HepG2 (cell line): ENCODE measurements around the gene ETS1. TPM values are rescaled to one million over a fixed set of nuclear protein-coding genes. Genes with fewer than 3 reads are reported as not detected.

ENCODE experiments used
- ATAC-seq: fragments of 200-7000 bp; cut with Tn5 transposase; 3 replicates; pipeline ENCODE4 v1.9.1; 2020; ENCODE audit warnings: mild to moderate bottlenecking, moderate library complexity
- BruUV-seq: library from RNA; stranded (reverse); fragments of 400-500 nt; replicated peaks from 2 replicates; lab custom pipeline; 2021; lab: Mats Ljungman, UMichigan
- CTCF ChIA-PET: fragments of 300-600 bp; formaldehyde crosslinking; extraction: SDS; loops from one replicate; lab custom pipeline; 2021; ENCODE audit warnings: low total read pairs, inconsistent platforms, low intra/inter-chr PET ratio; lab: Yijun Ruan, JAX
- POLR2A ChIA-PET: fragments of 350-600 bp; sonication (Branson Sonifier 250); formaldehyde crosslinking; loops from one replicate; lab custom pipeline; 2020; ENCODE audit warnings: antibody characterized with exemption, inconsistent platforms; lab: Yijun Ruan, JAX
- DNase-seq: peaks from one replicate; pipeline ENCODE4 v3.0.0-alpha.2; 2015; ENCODE audit warnings: low spot score
- FAIRE-seq: peaks from 3 replicates; lab custom pipeline; 2011; peaks lifted over from hg19 to GRCh38; lab: Jason Lieb, UNC
- H2AFZ ChIP-seq: one replicate; pipeline ENCODE4 v1.6.1; 2011; ENCODE audit warnings: low read length, inconsistent platforms
- H3K27ac ChIP-seq: fragments of 300-600 bp; 3 replicates; pipeline ENCODE4 v1.8.0; 2011; ENCODE audit warnings: mixed run types, mild to moderate bottlenecking, mixed read lengths, low read length, inconsistent platforms; ENCODE audit not compliant: insufficient read depth; ENCODE audit errors: extremely low read length
- H3K27me3 ChIP-seq, 2 experiments: fragments of 200-600 bp in 1 of 2; 2 replicates in 1 of 2; 3 replicates in 1 of 2; pipeline versions ENCODE4 v1.6.0 to v1.8.0; 2011; ENCODE audit warnings: low read length in 2 of 2, mild to moderate bottlenecking in 2 of 2, moderate library complexity in 2 of 2, inconsistent platforms in 1 of 2; ENCODE audit not compliant: insufficient read depth in 2 of 2, control insufficient read depth in 1 of 2
- H3K36me3 ChIP-seq, 2 experiments: fragments of 200-600 bp in 1 of 2; replicated peaks in 1 of 2; 2 replicates in 1 of 2; 3 replicates in 1 of 2; pipeline versions ENCODE4 v1.5.1 to v1.8.0; 2011; ENCODE audit warnings: low read length in 2 of 2, inconsistent platforms in 1 of 2; ENCODE audit not compliant: insufficient read depth in 2 of 2, control insufficient read depth in 1 of 2
- H3K4me1 ChIP-seq: 2 replicates; pipeline ENCODE4 v1.5.1; 2012; ENCODE audit warnings: low read length, inconsistent platforms; ENCODE audit not compliant: insufficient read depth
- H3K4me2 ChIP-seq: 2 replicates; pipeline ENCODE4 v1.6.0; 2011; ENCODE audit warnings: low read depth, low read length, inconsistent platforms
- H3K4me3 ChIP-seq, 3 experiments: fragments of 200-600 bp in 1 of 3; sonication (generic), shearing (Covaris generic) in 1 of 3; replicated peaks in 1 of 3; 2 replicates each; pipeline ENCODE4 v1.5.1; 2011 to 2016; ENCODE audit warnings: low read length in 3 of 3, inconsistent platforms in 2 of 3, low read depth in 2 of 3, mild to moderate bottlenecking in 2 of 3, control low read depth in 1 of 3, mixed read lengths in 1 of 3; ENCODE audit not compliant: insufficient read depth in 1 of 3
- H3K79me2 ChIP-seq: one replicate; pipeline ENCODE4 v1.6.1; 2011; ENCODE audit warnings: low read length, inconsistent platforms; ENCODE audit not compliant: insufficient read depth
- H3K9ac ChIP-seq: 2 replicates; pipeline ENCODE4 v1.6.0; 2011; ENCODE audit warnings: mild to moderate bottlenecking, low read depth, low read length, inconsistent platforms; ENCODE audit not compliant: insufficient read depth
- H3K9me3 ChIP-seq: 2 replicates; pipeline ENCODE4 v1.5.1; 2012; ENCODE audit warnings: mild to moderate bottlenecking, low read length
- H4K20me1 ChIP-seq: 2 replicates; pipeline ENCODE4 v1.6.0; 2011; ENCODE audit warnings: inconsistent platforms, mild to moderate bottlenecking, low read length, moderate library complexity; ENCODE audit not compliant: insufficient read depth
- KMT2A ChIP-seq: sonication (generic); formaldehyde crosslinking; IDR thresholded peaks from 2 replicates; pipeline ENCODE4 v1.4.0; 2020; ENCODE audit warnings: missing genetic modification reagents
- MED1 ChIP-seq: sonication (generic); formaldehyde crosslinking; IDR thresholded peaks from 2 replicates; pipeline ENCODE4 v1.4.0; 2020; ENCODE audit warnings: missing genetic modification reagents
- TAF1 ChIP-seq: sonication (generic); formaldehyde crosslinking; IDR thresholded peaks from 2 replicates; pipeline ENCODE4 v1.4.0; 2020; ENCODE audit warnings: missing genetic modification reagents
- ZNF33B ChIP-seq: sonication (generic); formaldehyde crosslinking; IDR thresholded peaks from 2 replicates; pipeline ENCODE4 v1.5.1; 2020; ENCODE audit warnings: mild to moderate bottlenecking, missing genetic modification reagents
- ZNF619 ChIP-seq: sonication (generic); formaldehyde crosslinking; IDR thresholded peaks from 2 replicates; pipeline ENCODE4 v1.4.0; 2020; ENCODE audit warnings: mild to moderate bottlenecking, missing genetic modification reagents
- WGBS: methylation state at CpG from one replicate; pipeline ENCODE4 v1.1.6; 2017; ENCODE audit warnings: low lambda C conversion rate; 5-methylcytosine and 5-hydroxymethylcytosine counted together
- in situ Hi-C: cut with HindIII; loops from 2 replicates; pipeline ENCODE4 v1.10.0; 2017; ENCODE audit warnings: low pct_unique_long_range_greater_than_20kb; ENCODE audit not compliant: extremely low pct_ligation_motif_present
- intact Hi-C: fragments of 100-400 bp; cut with micrococcal nuclease; formaldehyde crosslinking; loops from one replicate; pipeline ENCODE4 v1.10.0; 2022; ENCODE audit not compliant: unreplicated experiment
- polyA plus RNA-seq, 8 experiments: library from polyadenylated mRNA; depleted of rRNA in 3 of 8; stranded (reverse) in 7 of 8; unstranded in 1 of 8; fragments of >200 nt; fragmentation: Illumina TruSeq in 4 of 8; extraction: Trizol in 4 of 8; gene quantifications; 2 replicates each; pipeline versions ENCODE4 v1.2.1 to v1.2.3, GENCODE V29; 2011 to 2016; ENCODE audit warnings: low read depth in 4 of 8, missing spikeins in 1 of 8, mixed read lengths in 1 of 8; ENCODE audit not compliant: insufficient read depth in 1 of 8
- total RNA-seq, 5 experiments: library from RNA; depleted of rRNA; stranded (reverse); fragments of >200 nt; fragmentation: Illumina TruSeq; extraction: Trizol; gene quantifications; 2 replicates each; pipeline ENCODE4 v1.2.3, GENCODE V29; 2016; ENCODE audit warnings: low read depth in 1 of 5
- TF ChIP-seq, protein P1 (sequence below): sonication (generic); formaldehyde crosslinking; IDR thresholded peaks from 2 replicates; pipeline ENCODE4 v1.4.0; 2020; ENCODE audit warnings: missing genetic modification reagents, borderline replicate concordance

The ETS1 gene
- total and polyA plus RNA-seq, 2 of the 13 experiments (the other 11 are each of a cell fraction or from before 2014, with no cell fraction given) = 0.18 to 0.34 TPM

DNA sequence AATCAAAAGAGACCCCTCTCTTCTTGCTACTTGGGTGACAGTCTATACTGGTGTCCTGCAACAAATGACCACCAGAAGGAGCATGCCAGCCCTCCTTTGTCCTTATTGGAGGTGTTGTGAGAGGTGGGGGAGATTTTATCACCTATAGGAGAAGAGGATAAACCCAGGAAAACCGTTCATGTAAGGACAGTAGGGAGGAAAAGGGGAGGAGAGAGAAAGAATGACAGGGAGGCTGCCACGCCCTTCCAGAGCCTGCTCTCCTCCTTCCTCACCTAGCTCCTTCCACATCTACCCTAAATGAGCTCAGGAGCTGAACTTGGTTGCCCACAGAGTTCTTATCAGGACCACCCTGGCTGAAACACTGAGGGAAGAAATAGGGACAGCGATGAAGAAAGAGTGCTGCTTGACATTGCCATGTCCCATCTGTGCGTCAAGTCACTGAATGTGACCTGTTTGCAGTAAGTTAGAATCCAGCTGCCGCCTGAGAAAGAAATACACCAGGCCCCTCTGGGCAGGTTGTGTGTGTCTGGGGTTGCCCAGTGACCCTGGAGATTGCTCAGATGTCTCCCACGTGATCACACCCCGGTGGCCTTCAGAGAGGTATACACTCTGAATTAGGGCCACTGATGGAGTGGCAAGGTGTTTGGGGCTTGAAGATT, 40.4 kb upstream of the ETS1 start:
- TF ChIP-seq ZNF619 (CRISPR knock-in tag) = no peak
- no peak for TF ChIP-seq MED1 (CRISPR knock-in tag)
- TF ChIP-seq, protein P1, sequence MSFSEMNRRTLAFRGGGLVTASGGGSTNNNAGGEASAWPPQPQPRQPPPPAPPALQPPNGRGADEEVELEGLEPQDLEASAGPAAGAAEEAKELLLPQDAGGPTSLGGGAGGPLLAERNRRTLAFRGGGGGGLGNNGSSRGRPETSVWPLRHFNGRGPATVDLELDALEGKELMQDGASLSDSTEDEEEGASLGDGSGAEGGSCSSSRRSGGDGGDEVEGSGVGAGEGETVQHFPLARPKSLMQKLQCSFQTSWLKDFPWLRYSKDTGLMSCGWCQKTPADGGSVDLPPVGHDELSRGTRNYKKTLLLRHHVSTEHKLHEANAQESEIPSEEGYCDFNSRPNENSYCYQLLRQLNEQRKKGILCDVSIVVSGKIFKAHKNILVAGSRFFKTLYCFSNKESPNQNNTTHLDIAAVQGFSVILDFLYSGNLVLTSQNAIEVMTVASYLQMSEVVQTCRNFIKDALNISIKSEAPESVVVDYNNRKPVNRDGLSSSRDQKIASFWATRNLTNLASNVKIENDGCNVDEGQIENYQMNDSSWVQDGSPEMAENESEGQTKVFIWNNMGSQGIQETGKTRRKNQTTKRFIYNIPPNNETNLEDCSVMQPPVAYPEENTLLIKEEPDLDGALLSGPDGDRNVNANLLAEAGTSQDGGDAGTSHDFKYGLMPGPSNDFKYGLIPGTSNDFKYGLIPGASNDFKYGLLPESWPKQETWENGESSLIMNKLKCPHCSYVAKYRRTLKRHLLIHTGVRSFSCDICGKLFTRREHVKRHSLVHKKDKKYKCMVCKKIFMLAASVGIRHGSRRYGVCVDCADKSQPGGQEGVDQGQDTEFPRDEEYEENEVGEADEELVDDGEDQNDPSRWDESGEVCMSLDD (CRISPR knock-in tag) = no peak
- TF ChIP-seq ZNF33B = no peak
- no peak for TF ChIP-seq KMT2A (CRISPR knock-in tag)
- TF ChIP-seq TAF1 = no peak
- Histone ChIP-seq H3K27me3 (peaks cover 1 to 42% of the 10 kb centered on the region in 2 experiments; a peak in 3 of 5 replicates), H4K20me1 (no peaks in the 10 kb centered on the region), H3K9me3 (no peaks in the 10 kb centered on the region), H3K27ac (no peak overlapping the region), H3K4me2 (no peak overlapping the region), H2AFZ (no peak overlapping the region), H3K9ac (no peak overlapping the region), H3K4me3 (no peak overlapping the region), H3K79me2 (no peaks in the 10 kb centered on the region), H3K36me3 (no peaks in the 10 kb centered on the region), H3K4me1 (no peaks in the 10 kb centered on the region)
- ChIA-PET CTCF (no interaction called here), POLR2A (no interaction called here)
- FAIRE-seq (no peak), ATAC-seq (no peak), DNase-seq (no peak)
- intact Hi-C loops = no loop called here
- no TSS peak for BruUV-seq
- 10% methylated on average over 5 of the region's 7 CpGs for WGBS
- in situ Hi-C loops = loop anchor here (5.0 kb wide), 2 partner anchors 340 to 450 kb away; no protein-coding TSS in a partner anchor
